HG02610 (cell line): ENCODE data around the gene MRPL12.

Experiments used
- ATAC-seq: cut with Tn5 transposase; IDR thresholded peaks from one replicate; pipeline ENCODE4 v1.9.1; 2021; ENCODE audit warnings: mild to moderate bottlenecking, moderate library complexity; ENCODE audit not compliant: unreplicated experiment

Gene MRPL12

DNA sequence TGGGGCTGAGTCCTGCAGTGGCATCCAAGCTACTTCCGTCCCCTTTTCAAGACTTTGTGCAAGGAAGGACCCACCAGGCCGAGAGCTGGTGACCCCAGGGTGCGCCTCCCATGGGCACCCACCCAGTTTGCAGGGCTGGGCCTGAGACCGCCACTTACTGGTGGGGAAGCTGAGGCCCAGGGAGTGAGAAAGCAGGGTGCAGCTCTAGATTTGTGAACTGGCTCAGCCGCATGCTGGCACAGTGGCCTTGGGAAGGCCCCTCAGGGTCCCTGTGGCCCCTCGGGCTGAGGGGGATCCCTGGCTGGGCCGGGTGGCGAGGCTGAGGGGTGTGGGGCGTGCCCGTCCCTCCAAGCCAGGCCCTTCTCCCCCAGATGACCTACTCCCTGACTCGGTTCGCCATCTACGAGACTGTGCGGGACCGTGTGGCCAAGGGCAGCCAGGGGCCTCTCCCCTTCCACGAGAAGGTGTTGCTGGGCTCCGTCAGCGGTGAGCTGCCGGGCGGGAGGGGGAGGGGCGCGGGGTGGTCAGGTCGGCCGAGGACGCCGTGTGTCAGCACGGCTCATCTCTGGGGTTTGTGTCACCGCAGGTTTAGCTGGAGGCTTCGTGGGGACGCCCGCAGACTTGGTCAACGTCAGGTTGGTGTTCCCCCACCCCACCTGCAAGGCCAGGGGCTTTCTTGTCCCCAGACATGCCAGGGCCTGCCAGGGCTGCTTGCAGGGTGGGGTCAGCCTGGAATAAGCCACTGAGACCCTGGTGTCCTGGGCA, 12.1 kb downstream of the MRPL12 start:
- no peak for ATAC-seq

DNA sequence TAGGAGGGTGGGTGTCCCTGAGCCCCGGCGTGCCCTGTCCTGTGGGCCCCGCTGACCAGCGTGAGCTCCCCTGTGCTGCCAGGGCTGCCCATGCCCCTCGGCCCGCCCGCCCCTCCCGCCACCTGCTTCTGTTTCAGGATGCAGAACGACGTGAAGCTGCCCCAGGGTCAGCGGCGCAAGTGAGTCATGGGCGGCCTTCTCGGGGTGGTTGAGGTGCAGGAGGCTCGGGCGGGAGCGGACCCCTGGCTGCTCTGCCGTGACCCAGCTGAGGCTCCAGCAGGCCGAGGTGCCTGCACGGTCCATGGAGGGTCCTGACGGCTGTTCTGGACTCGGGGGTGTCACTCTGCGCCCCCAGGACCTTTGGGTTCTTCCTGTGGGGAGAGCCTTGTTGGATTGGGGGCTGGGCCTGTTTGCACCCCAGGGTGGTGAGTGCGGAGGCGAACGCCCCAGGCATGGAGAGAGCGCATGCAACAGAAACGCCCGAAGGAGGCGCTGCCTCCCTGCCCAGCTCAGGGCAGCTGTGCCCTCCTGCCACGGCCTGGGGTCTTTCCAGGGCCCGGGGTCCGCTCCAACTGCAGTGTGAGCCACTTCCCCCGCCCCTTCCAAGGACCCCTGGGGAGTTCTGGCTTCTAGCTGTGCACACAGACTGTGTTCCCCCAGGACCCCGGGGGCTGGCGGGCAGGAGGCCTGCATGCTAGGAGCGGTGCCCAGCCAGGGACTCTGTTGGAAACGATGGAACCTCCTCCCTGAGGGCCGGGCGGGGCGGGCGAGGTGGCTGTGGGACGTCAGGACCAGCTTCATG, 12.9 kb downstream of the MRPL12 start:
- no peak for ATAC-seq

DNA sequence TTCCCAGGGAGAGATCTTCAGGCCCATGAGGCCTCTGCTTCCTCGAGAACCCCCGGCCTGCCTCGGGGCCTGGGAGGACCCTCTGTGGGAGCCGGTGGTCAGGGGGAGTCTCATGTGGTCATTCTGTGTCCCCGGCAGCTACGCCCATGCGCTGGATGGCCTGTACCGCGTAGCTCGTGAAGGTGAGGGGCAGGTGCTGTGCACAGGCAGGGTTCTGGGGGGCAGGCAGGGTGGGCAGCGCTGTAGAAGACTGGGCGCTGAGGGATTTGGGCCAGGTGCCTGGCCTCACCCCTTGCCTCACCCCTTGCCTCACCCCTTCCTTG, 13.5 kb downstream of the MRPL12 start:
- no peak for ATAC-seq

DNA sequence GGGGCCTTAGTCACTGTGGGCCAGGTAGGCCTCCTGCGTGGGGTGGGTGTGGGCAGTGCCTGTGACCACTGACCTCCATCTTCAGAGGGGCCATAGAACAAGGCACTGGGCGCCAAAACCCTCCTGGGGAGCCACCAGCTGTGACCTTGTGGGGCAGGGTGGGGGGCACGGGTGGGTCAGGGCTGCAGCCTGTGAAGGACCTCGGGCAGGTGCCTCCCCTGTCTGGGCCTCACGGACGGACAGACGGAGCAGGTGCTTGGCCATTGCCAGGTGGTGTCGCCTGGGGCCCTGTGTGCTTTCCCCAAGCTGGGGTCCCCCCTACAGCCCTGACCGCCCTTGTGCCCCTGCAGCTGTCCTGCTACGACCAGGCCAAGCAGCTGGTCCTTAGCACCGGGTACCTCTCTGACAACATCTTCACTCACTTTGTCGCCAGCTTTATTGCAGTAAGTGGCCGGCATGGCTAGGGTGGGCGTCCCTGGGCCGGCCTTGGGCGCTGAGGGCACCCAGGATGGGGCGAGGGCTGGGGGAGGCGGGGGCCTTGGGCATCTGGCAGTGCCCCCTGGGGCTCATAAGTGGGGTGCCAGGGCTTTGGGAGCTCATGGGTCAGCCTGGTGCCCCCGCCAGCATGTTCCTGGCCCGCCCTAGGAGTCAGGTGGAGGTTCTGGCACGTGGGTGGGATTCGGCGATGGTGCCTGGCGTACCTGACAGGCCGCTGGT, 14.0 kb downstream of the MRPL12 start:
- ATAC-seq, result no peak

DNA sequence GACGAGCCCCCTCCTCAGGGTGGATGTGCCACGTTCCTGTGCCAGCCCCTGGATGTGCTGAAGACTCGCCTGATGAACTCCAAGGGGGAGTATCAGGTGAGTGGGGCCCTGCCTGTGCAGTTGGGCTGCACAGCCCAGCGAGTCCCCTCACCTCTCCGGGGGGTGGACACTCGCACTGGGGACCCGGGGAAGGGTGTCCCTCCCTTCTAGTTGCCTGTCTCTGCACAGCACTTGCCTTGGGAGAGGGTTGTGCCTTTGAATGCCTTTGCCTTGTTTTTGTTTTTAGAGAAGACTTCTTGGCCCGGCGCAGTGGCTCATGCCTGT, 14.6 kb downstream of the MRPL12 start:
- no peak for ATAC-seq

DNA sequence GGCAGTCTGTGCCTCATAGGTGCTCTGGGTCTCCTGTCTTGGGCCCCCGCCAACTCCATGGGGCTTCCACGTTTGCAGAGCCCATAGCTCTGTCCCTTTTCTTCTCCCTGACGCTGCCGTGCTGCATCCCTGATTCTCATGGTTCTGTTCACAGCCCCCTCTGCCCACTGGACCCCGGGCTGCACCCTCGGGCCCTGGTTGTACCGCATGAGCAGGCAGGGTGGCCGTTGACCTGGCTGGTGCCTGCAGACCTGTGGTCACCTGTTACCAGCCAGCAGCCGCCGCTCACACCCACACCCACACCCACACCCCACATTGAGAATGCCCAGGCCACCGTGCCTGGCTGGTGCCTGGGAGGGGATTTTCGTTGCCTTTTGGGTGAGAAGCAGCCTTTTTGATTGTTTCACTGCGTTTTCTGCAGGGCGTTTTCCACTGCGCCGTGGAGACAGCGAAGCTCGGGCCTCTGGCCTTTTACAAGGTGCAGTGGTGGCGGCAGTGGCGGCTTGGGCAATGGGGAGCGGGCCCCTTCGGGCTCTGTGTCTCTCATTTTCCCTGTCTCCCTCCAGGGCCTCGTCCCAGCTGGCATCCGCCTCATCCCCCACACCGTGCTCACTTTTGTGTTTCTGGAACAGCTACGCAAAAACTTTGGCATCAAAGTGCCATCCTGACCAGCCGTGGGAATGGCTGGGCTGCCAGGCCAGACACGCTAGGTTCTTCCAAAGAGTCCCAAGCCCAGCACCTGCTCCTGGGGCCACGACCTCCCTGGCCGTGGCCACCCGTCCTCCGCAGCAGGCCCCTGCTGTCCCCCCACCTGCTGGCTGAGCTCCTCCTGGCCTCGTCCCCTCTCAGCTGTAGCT, 16.5 kb downstream of the MRPL12 start:
- ATAC-seq, result no peak

DNA sequence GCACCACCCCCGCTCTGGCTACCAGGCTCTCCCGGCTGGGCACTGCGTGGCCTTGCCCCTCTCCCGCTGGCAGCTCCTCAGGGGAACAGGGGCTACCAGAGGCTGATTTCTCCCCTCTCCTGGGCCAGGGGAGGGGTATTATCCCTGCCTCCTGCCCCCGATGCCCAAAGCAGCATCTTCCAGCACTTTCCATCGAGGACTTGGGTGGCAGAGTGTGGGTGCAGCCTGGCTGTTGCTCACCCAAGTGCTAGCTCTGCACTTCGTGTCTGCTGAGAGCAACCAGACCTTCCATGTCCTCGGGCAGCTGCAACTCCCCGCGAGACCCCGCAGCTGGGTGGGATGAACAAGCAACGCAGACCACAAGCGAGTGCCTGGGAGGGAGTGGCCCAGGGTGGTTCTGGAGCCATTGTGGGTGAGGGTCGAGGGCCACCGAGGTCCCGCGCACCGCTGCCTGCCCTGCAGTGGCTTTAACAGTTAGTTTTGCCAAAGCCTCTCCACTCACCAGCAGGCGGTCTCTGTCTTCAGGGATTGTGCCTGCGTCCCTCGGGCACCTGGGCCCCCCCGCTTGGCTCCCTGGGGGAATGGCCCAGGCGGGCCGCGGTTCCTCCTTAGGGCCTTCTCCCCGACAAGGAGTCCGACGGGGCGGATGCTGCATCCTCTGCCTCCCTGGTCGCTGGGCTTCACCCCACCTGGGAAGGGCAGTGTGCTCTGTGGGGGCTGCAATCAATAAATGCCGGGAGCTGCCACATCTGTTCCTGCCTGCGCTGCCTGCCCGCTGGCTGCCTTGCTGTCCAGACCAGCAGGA, 17.3 kb downstream of the MRPL12 start:
- ATAC-seq, result no peak

DNA sequence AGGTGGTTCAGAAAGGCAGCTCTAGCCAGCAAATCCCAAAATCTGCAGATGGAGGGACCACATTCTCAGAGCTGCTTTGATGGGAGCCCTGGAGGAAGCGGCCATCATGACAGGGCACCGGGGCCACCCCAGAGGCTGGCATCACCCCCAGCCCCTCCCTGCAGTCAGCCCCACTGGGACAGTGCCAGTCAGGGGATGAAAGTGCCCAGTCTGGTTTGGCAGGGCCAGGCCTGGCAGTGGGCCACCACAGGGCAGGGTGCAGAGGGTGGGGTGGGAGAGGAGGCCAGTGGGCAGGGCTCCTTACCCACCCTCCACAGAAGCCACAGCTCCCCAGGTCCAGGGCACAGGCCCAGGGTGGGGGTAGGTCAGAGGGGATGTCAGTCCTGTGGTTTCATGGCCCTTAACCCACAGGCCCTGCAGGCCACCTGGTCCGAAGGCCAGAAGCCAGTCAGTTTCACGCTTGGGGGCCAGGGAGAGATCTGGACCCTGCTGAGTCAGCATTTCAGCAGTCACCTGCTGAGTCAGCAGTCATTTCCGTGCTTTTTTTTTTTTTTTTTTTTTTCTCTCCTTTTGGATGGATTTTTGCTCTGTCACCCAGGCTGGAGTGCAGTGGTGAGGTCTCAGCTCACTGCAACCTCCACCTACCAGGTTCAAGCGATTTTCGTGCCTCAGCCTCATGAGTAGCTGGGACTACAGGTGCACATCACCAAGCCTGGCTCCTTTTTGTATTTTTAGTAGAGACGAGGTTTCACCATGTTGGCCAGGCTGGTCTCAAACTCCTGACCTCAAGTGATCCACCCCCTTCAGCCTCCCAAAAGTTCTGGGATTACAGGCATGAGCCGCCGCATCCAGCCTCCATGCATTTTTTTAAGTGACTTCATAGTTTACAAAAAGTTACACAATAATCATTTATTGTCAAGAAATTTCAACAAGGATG, 19.3 kb downstream of the MRPL12 start:
- ATAC-seq, result no peak

DNA sequence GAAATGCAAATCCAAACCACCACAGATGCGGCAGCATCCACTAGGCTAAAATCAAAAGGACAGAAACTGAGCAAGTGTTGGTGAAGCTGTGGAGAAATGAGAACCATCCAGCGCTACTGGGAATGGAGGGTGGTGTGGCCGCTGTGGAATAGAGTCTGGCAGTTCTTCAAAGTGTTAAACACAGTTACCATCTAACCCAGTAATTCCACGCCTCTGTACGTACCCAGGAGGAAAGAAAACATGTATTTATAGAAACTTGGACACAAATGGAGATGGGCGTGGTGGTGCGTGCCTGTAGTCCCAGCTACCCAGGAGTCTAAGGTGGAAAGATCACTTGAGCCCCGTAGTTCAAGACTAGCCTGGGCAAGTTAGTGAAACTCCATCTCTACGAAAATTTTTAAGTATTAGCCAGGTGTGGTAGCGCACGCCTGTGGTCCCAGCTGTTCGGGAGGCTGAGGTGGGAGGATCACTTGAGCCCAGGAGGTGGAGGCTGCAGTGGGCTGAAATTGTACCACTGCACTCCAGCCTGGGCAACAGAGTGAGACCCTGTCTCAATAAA, 20.6 kb downstream of the MRPL12 start:
- ATAC-seq, result no peak

DNA sequence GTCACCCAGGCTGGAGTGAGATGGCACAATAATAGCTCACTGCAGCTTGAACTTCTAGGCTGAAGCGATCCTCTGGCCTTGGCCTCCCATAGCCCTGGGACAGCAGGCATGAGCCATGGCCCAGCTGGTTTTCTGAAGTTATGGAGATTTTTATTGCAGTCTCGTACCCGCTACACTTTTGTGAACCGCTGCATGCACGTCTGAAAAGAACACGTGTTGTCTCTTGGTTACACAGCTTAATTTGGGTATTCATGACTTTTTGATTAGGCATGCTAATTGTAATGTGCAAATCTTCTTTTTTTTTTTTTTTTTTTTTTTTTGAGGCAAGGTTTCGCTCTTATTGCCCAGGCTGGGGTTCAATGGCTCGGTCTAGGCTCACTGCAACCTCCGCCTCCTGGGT, 22.3 kb downstream of the MRPL12 start:
- no peak for ATAC-seq

DNA sequence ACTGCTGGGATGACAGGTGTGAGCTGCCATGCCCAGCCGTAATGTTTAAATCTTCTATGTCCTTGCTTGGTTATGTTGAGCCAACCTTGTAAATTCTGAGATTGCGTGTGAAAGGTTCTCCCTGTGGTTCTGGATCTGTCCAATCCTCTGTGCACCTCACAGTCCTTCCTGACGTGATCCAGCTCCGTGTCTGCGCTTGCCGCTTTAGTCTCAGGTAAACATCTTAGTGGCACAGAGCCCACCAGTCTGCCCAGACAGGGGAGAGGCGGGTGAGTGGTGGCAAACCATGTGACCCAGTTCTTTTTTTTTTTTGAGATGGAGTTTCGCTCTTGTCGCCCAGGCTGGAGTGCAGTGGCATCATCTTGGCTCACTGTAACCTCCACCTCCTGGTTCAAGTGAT, 22.8 kb downstream of the MRPL12 start:
- no peak for ATAC-seq

DNA sequence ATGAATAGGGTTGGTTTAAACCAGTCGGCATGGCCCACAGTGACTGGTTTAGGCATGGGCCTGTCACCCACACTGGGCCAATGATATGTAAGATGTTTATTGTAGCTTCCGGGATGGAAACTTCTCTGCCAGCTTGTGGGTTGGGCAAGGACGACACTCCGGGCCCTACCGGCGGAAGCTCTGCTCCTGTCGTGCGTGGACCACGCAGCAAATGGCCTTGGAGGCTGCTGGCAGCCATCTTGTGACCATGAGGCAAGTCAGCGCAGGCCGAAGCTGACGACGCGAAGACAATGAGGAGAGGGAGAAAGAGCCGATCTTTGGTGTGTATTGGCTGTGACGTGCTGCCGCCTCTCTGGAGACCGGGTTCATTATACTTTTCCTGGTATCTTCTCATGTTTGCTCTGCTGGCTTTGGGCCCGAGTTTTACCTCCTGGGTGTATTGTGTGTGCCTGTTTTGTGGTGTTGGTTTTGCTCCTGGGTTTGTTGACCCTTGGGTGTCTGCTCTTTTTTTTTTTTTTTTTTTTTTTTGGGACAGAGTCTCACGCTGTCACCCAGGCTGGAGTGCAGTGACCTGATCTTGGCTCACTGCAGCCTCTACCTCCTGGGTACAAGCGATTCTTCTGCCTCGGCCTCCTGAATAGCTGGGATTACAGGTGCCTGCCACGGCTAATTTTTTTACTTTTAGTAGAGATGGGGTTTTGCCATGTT, 24.3 kb downstream of the MRPL12 start:
- no peak for ATAC-seq

DNA sequence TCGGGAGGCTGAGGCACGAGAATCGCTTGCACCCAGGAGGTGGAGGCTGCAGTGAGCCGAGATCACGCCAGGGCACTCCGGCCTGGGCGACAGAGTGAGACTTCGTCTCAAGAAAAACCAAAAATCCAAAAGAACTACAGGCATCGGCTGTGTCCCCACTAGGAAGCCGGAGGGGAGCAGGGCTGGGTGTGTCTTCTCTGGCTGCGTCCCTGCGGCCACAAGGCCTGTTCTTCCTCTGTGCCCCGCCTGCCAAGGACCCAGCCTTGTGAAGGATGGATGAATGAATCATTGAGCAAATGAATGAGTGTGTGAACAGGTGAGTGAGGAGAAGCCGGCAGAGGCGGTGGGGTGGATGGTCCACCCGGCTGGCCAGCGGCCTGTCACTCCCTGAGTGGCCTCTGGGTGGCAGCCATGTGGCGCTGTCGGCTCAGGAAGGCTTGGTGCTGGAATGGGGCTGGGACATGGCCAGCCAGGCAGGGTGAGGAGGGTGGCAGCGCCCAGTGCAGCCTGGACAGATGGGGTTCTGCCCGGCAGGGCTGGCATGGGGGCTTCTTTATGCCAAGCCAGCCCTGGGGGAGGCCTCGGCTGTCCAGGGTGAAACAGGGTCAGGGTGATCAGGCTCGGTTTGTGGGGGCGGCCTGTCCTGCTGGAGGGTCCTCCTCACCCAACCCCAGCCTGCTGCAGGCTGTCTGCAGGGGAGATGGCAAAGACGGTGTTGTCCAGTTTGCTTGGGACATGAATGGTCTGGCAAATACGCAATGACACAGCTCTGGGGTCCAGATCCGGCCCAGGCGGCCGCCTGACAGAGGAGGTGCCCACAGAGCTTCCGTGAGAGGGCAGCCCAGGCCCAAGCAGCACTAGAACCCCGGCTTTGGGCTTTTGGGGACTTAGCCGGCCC, 30.6 kb downstream of the MRPL12 start:
- no peak for ATAC-seq

DNA sequence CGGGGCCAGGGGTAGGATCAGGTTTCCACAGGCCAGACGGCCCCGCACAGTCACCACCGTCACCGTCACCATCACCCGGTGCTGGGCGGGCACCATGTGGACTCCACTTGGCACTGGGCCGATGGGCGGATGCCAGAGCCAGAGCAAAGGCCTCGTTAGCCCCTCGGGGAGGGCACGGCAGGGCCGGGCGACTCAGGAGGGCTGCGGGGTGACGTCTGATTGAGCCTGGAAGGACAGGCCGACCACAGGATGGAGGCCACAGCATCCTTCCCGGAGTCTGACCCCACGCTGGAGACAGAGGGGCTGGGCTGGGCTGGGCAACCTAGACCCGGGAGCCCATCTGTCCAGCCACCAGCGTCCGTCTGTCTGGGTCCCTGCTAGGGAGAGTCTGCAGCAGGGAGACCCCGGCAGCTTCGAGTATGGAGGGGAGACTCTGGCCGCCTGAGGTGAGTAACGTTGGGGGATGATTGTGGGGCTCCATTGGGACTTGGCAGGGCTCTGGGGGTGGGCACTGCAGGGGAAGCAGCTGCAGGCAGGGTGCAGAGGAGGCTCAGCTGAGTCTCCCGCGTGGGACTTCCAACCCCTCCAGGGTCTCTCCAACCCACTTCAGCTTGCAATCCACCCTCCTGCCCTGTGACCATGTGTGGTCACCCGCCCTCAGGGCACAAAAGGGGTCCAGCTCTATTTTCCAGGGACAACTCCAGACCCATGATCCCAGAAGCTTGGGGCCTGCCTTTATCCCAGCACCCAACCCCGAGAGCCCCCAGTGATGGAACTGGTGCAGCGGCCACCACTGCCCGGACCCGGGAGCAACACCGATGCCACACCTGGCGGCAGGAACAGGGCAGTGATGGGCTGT, 31.5 kb downstream of the MRPL12 start:
- no peak for ATAC-seq

DNA sequence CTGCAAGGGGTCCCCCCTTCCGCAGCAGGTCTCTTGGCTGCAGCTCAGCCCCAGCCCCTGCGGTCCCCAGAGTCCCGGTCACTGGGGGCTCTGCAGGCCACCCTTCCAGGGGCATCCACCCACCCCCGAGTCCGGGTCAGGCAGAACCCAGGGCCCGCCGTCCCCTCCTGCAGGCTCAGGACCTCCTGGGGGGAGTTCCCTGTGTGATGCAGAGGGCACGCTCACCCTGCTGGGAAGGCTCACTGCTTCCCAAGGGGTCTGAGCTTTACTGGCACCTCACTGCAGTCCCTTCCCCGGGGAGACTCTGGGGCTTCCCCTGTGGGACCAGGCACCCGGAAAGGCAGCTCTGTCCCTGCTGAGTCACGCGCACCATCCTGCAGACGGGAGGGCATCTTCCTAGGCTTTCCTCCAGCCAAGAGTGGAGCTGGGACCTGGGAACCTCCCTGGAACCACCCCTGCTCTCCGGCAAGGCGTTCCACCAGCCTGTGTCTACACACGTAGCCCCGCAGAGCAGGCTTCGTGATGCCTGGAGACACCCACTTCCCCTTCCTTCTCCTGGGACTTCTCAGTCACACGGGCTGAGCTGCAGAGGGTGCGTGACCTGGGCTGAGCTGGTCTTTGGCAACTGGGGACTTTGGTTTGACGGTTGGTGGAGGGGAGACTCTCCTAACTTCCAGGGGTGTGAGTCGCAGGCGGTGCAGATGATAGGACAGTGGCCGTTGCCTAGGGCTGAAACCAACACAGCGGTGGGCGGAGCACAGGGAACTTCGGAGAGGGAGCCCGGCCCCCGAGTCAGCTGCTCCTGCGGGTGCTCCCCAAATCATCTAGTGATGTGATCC, 32.3 kb downstream of the MRPL12 start:
- no peak for ATAC-seq
